CD4-positive, alpha-beta T cell treated with Interleukin-21 for 1 hour (primary cell): ENCODE results near the gene ZYG11B.
"Not testable (repeated sequence)": the region's sequence is repeated elsewhere in the genome, so short reads cannot be mapped to it uniquely, and the experiment has no call there.

ENCODE experiments used
- DNase-seq: peaks from one replicate; pipeline ENCODE4 v3.0.0-alpha.2; 2020

The ZYG11B gene

DNA sequence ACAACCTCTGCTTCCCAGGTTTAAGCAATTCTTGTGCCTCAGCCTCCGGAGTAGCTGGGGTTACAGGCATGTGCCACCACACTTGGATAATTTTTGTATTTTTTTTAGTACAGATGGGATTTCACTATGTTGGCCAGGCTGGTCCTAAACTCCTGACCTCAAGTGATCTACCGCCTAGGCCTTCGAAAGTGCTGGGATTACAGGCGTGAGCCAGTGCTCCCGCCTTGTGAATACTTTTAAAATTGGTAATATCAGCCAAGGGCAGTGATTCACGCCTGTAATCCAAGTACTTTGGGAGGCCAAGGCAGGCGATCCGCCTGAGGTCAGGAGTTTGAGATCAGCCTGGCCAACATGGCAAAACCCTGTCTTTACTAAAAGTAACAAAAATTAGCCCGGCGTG, 33.7 kb downstream of the ZYG11B start:
- DNase-seq: no peak

DNA sequence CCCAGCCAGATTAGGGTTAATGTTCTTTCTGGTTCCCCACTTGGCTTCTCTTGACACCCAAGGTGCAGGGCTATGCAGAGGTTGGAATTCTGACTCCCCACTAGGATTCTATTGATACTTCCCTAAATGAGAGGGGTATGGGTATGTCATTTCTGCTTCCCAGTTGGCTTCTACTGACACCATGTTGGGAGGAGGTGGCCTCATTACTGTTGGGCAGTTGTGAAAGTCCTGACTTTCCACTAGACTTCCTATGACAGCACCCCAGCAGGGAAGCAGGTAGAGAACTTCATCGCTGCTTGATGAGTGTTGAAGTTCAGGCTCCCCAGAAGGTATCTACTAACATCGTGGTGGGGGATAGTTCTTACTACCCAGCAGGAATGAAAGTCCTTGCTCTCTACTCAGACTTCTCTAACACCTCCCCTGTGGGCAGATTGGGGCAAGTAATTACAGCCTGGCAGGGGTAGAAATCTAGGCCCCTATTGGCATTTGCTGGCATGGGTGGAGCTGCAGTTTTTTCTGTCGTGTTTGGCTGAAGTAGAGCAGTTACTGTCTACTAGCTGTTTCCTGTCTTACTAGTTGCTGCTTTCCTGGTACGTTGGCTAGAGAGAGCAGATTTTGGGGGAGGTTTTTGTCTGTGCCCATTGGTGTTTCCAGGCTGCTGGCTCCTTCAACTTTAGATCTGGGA, 41.5 kb downstream of the ZYG11B start:
- DNase-seq: no peak

- DNase-seq: no peak
Observed at GRCh38 chr1:52769346-52770033, 43.2 kb downstream of the ZYG11B start.

DNA sequence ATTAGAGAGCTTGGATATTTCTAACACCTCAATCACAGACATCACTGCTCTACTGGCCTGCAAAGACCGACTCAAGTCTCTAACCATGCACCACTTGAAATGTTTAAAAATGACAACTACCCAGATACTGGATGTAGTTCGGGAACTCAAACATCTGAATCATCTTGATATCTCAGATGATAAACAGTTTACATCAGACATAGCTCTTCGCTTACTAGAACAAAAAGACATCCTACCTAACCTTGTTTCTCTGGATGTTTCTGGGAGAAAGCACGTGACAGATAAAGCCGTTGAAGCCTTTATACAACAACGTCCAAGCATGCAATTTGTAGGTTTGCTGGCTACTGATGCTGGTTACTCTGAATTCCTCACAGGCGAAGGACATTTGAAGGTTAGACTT, 45.1 kb downstream of the ZYG11B start:
- no peak for DNase-seq

DNA sequence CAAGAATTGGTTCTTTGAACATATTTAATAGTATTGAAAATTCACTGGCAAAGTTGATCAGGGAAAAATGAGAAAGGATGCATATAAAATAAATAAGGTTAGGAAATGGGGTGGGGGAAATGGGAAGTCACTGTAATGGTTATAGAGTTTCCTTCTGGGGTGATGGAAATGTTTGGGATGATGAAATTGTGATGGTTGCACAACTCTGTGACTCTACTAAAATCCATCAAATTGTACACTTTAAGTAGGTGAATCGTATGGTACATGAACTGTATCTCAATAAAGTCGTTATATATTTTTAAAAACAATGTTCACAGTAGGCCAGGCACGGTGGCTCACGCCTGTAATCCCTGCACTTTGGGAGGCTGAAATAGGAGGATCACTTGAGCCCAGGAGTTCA, 59.9 kb downstream of the ZYG11B start:
- no peak for DNase-seq

- DNase-seq: not testable (repeated sequence)
Observed at GRCh38 chr1:52790429-52790828, 64.2 kb downstream of the ZYG11B start.

DNA sequence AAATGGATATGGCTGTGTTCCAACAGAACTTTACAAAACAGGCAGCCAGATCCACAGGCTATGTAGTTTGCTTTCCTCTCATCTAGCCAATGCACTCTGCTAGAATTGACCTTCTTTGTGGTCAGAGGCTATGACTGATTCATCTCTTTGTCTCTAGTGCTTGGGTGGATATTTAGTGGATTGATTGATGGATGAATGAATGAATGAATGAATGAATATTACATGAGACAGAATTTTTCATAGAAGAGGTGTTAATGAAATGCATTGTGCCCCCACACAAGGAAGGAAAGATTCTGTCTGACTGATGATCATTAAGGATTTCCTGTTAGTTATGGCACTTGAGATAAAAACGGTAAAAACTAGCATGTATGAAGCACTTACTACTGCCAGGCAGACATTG, 65.8 kb downstream of the ZYG11B start:
- no peak for DNase-seq

GRCh38 chr1:52793717-52794116, 67.5 kb downstream of the ZYG11B start:
- DNase-seq: not testable (repeated sequence)

DNA sequence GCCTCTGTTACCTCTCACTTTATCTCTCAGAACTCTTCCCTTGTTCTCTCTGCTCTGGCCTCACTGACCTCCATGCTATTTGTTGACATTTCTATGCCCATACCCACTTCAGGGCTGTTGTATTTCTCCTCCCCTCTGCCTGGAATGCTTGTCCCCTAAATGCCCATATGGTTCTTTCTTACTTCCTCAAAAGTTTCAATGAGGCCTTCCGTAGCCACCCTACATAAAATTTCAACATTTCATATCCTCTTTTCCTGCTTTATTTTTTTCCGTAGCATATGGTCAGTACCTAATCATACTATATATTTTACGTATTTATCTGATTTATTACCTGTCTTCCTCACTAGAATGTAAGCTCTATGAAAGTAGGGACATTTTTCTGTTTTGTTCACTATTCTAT, 69.2 kb downstream of the ZYG11B start:
- DNase-seq: no peak

DNA sequence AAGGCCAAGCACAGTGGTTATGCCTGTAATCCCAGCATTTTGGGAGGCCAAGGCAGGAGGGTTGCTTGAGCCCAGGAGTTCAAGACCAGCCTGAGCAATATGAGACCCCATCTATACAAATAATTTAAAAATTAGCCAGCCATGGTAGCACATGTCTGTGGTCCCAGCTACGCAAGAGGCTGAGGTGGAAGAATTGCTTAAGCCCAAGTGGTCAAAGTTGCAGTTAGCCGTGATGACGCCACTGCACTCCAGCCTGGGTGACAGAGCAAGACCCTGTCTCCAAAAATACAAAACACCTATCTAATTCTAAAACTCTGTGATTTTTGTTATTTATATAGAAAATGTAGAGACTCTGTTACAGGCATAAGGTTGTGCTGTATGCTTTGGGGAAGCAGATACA, 72.1 kb downstream of the ZYG11B start:
- no peak for DNase-seq

- no peak for DNase-seq
Observed at GRCh38 chr1:52801011-52801410, 74.8 kb downstream of the ZYG11B start.

DNA sequence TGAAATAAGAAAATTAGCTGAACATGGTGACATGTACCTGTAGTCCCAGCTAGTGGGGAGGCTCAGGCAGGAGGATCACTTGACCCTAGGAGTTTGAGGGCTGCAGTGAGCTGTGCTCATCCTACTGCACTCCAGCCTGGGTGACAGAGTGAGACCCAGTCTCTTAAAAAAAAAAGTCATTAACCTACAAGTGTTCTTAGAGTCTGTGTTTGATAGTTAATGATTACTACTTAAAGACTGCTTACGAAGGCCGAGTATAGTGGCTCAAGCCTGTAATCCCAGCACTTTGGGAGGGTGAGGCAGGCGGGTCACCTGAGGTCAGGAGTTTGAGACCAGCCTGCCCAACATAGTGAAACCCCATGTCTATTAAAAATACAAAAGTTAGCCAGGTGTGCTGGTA, 77.8 kb downstream of the ZYG11B start:
- not testable (repeated sequence) for DNase-seq

GRCh38 chr1:52814465-52814864, 88.2 kb downstream of the ZYG11B start:
- DNase-seq: no peak

- not testable (repeated sequence) for DNase-seq
Observed at GRCh38 chr1:52820830-52821229, 94.6 kb downstream of the ZYG11B start.

GRCh38 chr1:52825868-52826267, 99.6 kb downstream of the ZYG11B start:
- peak; percentile 13 for DNase-seq

DNA sequence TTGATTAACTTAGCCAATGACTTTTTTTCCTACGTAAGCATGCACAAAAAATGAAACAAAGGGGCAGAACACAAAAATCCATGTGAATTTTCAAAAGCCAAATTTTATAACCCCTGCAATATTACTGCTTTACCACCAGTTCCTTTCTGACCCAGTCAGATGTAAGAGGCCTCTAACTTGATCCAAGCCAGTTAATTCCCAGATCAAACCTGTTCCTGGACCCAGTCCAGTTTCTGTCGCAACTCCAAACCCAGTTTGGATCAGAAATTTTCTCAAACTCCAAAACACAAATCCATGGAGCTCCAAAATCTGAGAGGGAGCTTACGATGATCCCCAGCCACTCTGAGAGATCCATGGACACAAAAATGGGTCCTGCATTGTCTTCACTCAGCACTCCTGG, 108.5 kb downstream of the ZYG11B start:
- no peak for DNase-seq

DNA sequence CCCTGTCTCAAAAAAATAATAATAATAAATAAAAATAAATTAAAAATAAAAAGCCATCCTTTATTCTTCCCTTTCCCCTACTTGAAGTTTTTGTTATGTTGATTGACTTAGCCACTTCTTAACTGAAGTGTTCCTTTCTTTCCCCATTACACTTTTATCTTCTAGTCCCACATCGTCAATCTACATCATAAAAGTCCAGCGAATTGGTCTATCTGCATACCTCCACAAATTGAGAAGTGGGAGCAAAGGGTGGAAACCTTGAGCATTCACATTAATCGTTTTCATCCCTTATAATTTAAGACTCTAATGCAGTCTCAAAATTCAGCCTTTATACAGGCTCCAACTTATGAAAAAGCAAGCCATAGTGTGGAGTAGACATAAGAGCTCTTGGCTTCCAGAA, 109.8 kb downstream of the ZYG11B start:
- no peak for DNase-seq

DNA sequence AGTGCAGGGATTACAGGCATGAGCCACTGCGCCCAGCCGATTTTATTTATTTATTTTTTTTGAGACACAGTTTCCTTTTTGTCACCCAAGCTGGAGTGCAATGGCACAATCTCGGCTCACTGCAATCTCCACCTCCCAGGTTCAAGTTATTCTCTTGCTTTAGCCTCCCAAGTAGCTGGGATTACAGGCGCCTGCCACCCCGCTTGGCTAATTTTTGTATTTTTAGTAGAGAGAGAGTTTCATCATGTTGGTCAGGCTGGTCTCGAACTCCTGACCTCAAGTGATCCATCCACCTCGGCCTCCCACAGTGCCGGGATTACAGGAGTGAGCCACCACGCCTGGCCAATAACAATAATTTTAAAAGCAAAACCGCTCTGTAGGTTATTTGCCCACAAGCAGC, 112.9 kb downstream of the ZYG11B start:
- DNase-seq: not testable (repeated sequence)

- DNase-seq: peak; percentile 69
Observed at GRCh38 chr1:52842643-52843310, 116.5 kb downstream of the ZYG11B start, which contains the start of gene ZYG11A. Gene ZYG11A, plus strand, starts transcription at chr1:52842760. Its CDS starts 124 bp downstream, at chr1:52842884.

- DNase-seq: not testable (repeated sequence)
Observed at GRCh38 chr1:52845119-52845518, 118.9 kb downstream of the ZYG11B start.

- no peak for DNase-seq
Observed at GRCh38 chr1:52848423-52848822, 122.2 kb downstream of the ZYG11B start.

GRCh38 chr1:52850951-52851350, 124.7 kb downstream of the ZYG11B start:
- DNase-seq: no peak

DNA sequence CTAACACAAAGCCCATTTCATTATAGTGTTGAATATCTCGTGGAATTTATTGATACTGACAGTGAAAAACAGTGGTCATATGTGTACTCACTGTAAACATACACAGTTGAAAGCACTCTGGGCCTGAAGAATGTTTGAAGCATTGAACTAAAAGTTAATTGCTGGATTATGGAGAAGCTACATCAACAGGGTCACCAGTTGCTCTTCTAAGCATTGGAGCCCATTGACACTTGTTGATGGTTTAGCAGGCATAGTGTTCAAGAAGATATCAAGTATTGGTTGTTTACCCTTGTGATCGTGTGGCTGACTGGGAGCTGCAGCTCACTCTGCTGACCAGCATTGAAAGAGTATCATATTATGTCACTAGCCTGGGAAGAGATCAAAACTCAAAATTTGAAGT, 126.6 kb downstream of the ZYG11B start:
- no peak for DNase-seq

DNA sequence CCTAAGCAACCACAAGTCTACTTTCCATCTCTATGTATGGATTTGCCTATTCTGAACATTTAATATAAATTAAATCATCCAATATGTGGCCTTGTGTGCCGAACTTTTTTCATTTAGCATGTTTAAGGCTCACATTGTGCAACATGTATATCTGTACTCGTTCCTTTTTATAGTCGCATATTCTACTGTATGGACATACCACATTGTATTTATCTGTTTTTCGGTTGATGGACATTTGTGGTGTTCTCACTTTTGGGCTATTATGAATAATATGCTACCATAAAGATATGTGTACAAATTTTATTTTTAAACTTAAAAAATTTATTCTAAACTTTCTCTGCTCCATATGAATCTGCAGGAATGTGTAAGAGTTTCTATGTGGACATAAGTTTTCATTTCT, 129.3 kb downstream of the ZYG11B start:
- no peak for DNase-seq
